Tibial nerve (tissue), 4 donors: ENCODE data around the gene RAB3IL1.

Source experiments
- CTCF ChIP-seq, 5 experiments: fragments of 200-600 bp in 3 of 5; fragments of 450-650 bp in 2 of 5; sonication (generic) in 3 of 5; IDR thresholded peaks; one replicate each; pipeline ENCODE4 v1.5.1; 2016 to 2019; ENCODE audit warnings: antibody characterized with exemption in 5 of 5, mild to moderate bottlenecking in 3 of 5, moderate library complexity in 2 of 5
- EP300 ChIP-seq, 2 donors: sonication (generic); formaldehyde crosslinking; IDR thresholded peaks; one replicate each; pipeline ENCODE4 v1.6.1; 2017; ENCODE audit warnings: antibody characterized with exemption in 2 of 2, mild to moderate bottlenecking in 1 of 2

- TF ChIP-seq CTCF (IDR thresholded peaks at IDR 0.05): no peak
- TF ChIP-seq EP300 (IDR thresholded peaks at IDR 0.05): no peak
These were observed 6.7 kb upstream of the RAB3IL1 start for GRCh38 chr11:61924064-61924455.
